Epithelial cell of alveolus of lung (primary cell): ENCODE results near the gene SPIRE1. TPM values are rescaled to one million over a fixed set of nuclear protein-coding genes. Genes with fewer than 3 reads are reported as not detected.

ENCODE experiments used
- total RNA-seq: library from RNA; depleted of rRNA; stranded (reverse); fragments of >200 nt; gene quantifications from 2 replicates; pipeline ENCODE4 v1.2.1, GENCODE V29; 2015

Gene SPIRE1
- total RNA-seq: 14.9 TPM in 2 replicates

GRCh38 chr18:12657684-12658425 lies at the start of gene SPIRE1:
Gene SPIRE1 (minus strand): TSS chr18:12658107. CDS start chr18:12657866, 241 bp downstream.

GRCh38 chr18:12702221-12703095 lies 44.6 kb upstream of the SPIRE1 start, which contains the start of the genes CEP76 and PSMG2:
Gene CEP76 (minus strand): TSS chr18:12702723. CDS start chr18:12702548, 175 bp downstream.
Gene PSMG2 (plus strand): TSS chr18:12703042. CDS start chr18:12703108, 66 bp downstream.

Other genes starting within 250 kb of the SPIRE1 start
- 5.3 and 7.6 TPM in 2 replicates for gene CEP76, start 44.6 kb upstream of the SPIRE1 start, total RNA-seq
- gene PSMG2, start 44.9 kb upstream of the SPIRE1 start, total RNA-seq: 87.4 and 89.5 TPM in 2 replicates
- 29.2 and 38.3 TPM in 2 replicates for gene PTPN2, start 226.1 kb upstream of the SPIRE1 start, total RNA-seq